ENCODE measurements around the gene PTPRU.

DNA sequence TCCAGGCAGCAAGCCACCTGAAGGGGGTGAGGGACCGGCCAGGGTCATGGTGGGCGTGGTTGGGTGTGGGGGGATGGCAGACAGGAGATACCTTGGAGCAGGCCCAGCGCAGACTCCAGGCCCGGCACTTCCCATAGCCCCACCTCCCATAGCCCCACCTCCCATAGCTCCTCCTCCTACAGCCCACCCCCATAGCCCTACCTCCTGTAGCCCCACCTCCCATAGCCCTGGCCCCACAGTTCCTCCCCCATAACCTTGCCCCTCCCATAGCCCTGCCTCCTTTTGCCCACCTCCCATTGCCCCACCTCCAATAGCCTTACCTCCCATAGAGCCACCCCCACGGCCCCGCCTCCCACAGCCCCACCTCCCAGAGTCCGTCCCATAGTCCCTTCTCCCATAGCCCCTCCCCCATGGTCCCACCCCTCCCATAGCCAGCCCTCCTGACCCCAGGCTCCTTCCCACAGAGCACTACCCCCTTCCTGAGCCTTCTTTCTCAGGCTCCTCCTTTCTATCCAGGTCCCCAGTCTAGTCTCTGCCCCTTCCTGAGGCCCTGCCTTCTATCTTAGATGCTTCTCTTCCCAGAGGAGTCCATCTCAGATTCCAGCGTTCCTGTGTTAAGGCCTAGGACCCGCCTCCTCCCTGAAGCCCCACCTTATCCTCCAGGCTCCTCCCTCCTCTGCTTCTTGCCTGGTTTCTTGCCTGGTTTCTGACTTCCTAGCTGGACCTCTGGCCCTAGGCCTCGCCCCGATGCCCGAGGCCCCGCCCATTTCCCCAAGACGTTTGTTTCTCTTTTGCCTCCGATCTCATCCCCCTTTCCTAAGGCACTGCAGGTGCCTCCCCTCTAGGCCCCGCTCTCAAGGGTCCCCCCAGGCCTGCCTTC lies 46.8 kb downstream of the PTPRU start:
- TF ChIP-seq YY1 (IDR thresholded peaks at IDR 0.05; ENCODE audit: insufficient read depth, insufficient read length) (no peak), ZNF274 (IDR thresholded peaks at IDR 0.05; ENCODE audit: low read depth, low read length) (no peak), SUZ12 (IDR thresholded peaks at IDR 0.05; ENCODE audit: extremely low read depth, insufficient read depth, insufficient read length) (no peak)
